Pancreas (tissue), 10 donors: ENCODE data around the gene PKP2. TPM values are rescaled to one million over a fixed set of nuclear protein-coding genes. Genes with fewer than 3 reads are reported as not detected.

Experiments
- ATAC-seq, 4 donors: fragments of 200-7000 bp; cut with Tn5 transposase; one replicate each; pipeline versions ENCODE4 v1.8.0 to v1.9.1; 2020; ENCODE audit warnings: mild to moderate bottlenecking in 4 of 4, moderate library complexity in 4 of 4
- DNase-seq, 6 donors: peaks; one replicate each; pipeline ENCODE4 v3.0.0-alpha.2; 2020
- FAIRE-seq: peaks from 2 replicates; lab custom pipeline; 2012; peaks lifted over from hg19 to GRCh38; lab: Jason Lieb, UNC
- H3K27ac ChIP-seq, 4 donors: fragments of 200-600 bp; sonication (generic); 1 replicate in 3 of 4; 2 replicates in 1 of 4; pipeline versions ENCODE4 v1.5.0 to v1.8.0; 2020
- H3K27me3 ChIP-seq, 4 donors: fragments of 200-600 bp; one replicate each; pipeline ENCODE4 v1.8.0; 2021
- H3K36me3 ChIP-seq, 3 donors: fragments of 200-600 bp; sonication (generic) in 1 of 3; one replicate each; pipeline versions ENCODE4 v1.5.0 to v1.8.0; 2020 to 2021
- H3K4me1 ChIP-seq, 3 donors: fragments of 200-600 bp; one replicate each; pipeline ENCODE4 v1.8.0; 2021
- H3K4me3 ChIP-seq, 4 donors: fragments of 200-600 bp; sonication (generic) in 2 of 4; one replicate each; pipeline versions ENCODE4 v1.5.0 to v1.8.0; 2020 to 2021
- H3K9me3 ChIP-seq, 4 donors: fragments of 200-600 bp; one replicate each; pipeline ENCODE4 v1.8.0; 2021
- CTCF ChIP-seq, 4 donors: fragments of 200-600 bp; sonication (generic) in 3 of 4; IDR thresholded peaks; one replicate each; pipeline versions ENCODE4 v1.5.0 to v1.8.0; 2021; ENCODE audit warnings: antibody characterized with exemption in 4 of 4
- WGBS, 2 donors: extraction: QIAGEN DNeasy Blood & Tissue Kit; methylation state at CpG; one replicate each; pipeline ENCODE4 v1.1.7; 2013; 5-methylcytosine and 5-hydroxymethylcytosine counted together
- intact Hi-C, 3 donors: fragments of 100-400 bp; cut with DNase I; formaldehyde crosslinking; loops; one replicate each; pipeline versions ENCODE4 v1.11.1 to v1.14.2; 2022
- polyA plus RNA-seq, 2 donors: library from polyadenylated mRNA; stranded (reverse); fragments of 200-250 nt; gene quantifications; one replicate each; pipeline ENCODE4 v1.2.3, GENCODE V29; 2013
- total RNA-seq, 6 donors: library from RNA; stranded (reverse); fragmentation: NEBNext Ultra II Directional in 4 of 6; extraction: Animal tissue kit (Norgen Biotek cat#: 25700) in 4 of 6; gene quantifications; one replicate each; pipeline versions ENCODE4 v1.2.1 to v1.2.4, GENCODE V29; 2021 to 2023
- donor health status: healthy with polysubstance abuse.
- donor health status: DM: no; HTN: no; CAD: no; lungs with moderate emphysema.
- donor health status: DM: no; HTN: no; CAD: no.
- donor health status: control.
- donor health status: control.
- donor health status: Bipolar disorder and iron deficiency.
- donor health status: DM: yes; HTN: yes; CAD: no.
- donor health status: DM: no; HTN: no; CAD: no.
- donor health status: DM: no; HTN: no; CAD: no.
- donor health status: DM: yes; HTN: yes; CAD: no.

PKP2 gene
- total and polyA plus RNA-seq, 8 donors = 4.9 to 22.7 (median 12.3) TPM

- H3K27me3 ChIP-seq = no peaks in the 10 kb centered on the region
- H3K9me3 ChIP-seq = no peaks in the 10 kb centered on the region
- no peak overlapping the region for H3K4me3 ChIP-seq
- no peak for TF ChIP-seq CTCF (IDR thresholded peaks at IDR 0.05)
- no peaks in the 10 kb centered on the region for H3K36me3 ChIP-seq
- WGBS, 2 donors = 52 to 57% methylated on average over 5 of the region's 5 CpGs
- ATAC-seq (peak in 1 of 4 donors; percentile 10), FAIRE-seq (no peak), DNase-seq (no peak)
- H3K4me1 ChIP-seq = peaks cover 0 to 22% (median 12%) of the 10 kb centered on the region in 3 donors
- peak overlapping the region in 2 of 4 donors; percentile 10 to 17 for H3K27ac ChIP-seq
- intact Hi-C loops = no loop called here
Observed at GRCh38 chr12:32889011-32889760, 7.4 kb downstream of the PKP2 start.

GRCh38 chr12:32887058-32887457, 9.5 kb downstream of the PKP2 start:
- no peak for FAIRE-seq
- intact Hi-C loops = no loop called here
- no peak overlapping the region for H3K4me3 ChIP-seq
- no peak overlapping the region for H3K27ac ChIP-seq
- no peak for DNase-seq
- WGBS, 2 donors = 89 to 94% methylated on average over 3 of the region's 3 CpGs
- no peak for TF ChIP-seq CTCF (IDR thresholded peaks at IDR 0.05)
- peaks cover 0 to 18% (median 0%) of the 10 kb centered on the region in 3 donors for H3K4me1 ChIP-seq
- no peak for ATAC-seq
- no peaks in the 10 kb centered on the region for H3K9me3 ChIP-seq
- H3K36me3 ChIP-seq = no peaks in the 10 kb centered on the region
- no peaks in the 10 kb centered on the region for H3K27me3 ChIP-seq

GRCh38 chr12:32885831-32886230, 10.7 kb downstream of the PKP2 start:
- no peaks in the 10 kb centered on the region for H3K9me3 ChIP-seq
- no peak overlapping the region for H3K4me3 ChIP-seq
- TF ChIP-seq CTCF (IDR thresholded peaks at IDR 0.05) = no peak
- peaks cover 0 to 18% (median 0%) of the 10 kb centered on the region in 3 donors for H3K4me1 ChIP-seq
- intact Hi-C loops = no loop called here
- ATAC-seq = no peak
- no peaks in the 10 kb centered on the region for H3K36me3 ChIP-seq
- 52 to 55% methylated on average over 4 of the region's 4 CpGs for WGBS, 2 donors
- no peaks in the 10 kb centered on the region for H3K27me3 ChIP-seq
- no peak for DNase-seq
- FAIRE-seq = no peak
- H3K27ac ChIP-seq = no peak overlapping the region

GRCh38 chr12:32884962-32885361, 11.6 kb downstream of the PKP2 start:
- no peaks in the 10 kb centered on the region for H3K9me3 ChIP-seq
- 74 to 82% methylated on average over 4 of the region's 4 CpGs for WGBS, 2 donors
- no peaks in the 10 kb centered on the region for H3K27me3 ChIP-seq
- FAIRE-seq (no peak), DNase-seq (no peak), ATAC-seq (no peak)
- TF ChIP-seq CTCF (IDR thresholded peaks at IDR 0.05) = no peak
- no peak overlapping the region for H3K4me3 ChIP-seq
- intact Hi-C loops = no loop called here
- peaks cover 0 to 18% (median 0%) of the 10 kb centered on the region in 3 donors for H3K4me1 ChIP-seq
- H3K27ac ChIP-seq = no peak overlapping the region
- H3K36me3 ChIP-seq = no peaks in the 10 kb centered on the region

- Histone ChIP-seq H3K4me1 (peaks cover 0 to 12% (median 0%) of the 10 kb centered on the region in 3 donors), H3K9me3 (no peaks in the 10 kb centered on the region), H3K27me3 (no peaks in the 10 kb centered on the region), H3K27ac (no peak overlapping the region), H3K36me3 (peaks cover 0 to 3% (median 0%) of the 10 kb centered on the region in 3 donors), H3K4me3 (no peak overlapping the region)
- intact Hi-C loops = no loop called here
- 91 to 94% methylated on average over 7 of the region's 7 CpGs for WGBS, 2 donors
- ATAC-seq (no peak), FAIRE-seq (no peak), DNase-seq (no peak)
- no peak for TF ChIP-seq CTCF (IDR thresholded peaks at IDR 0.05)
Observed at GRCh38 chr12:32881702-32882101, 14.9 kb downstream of the PKP2 start.
